Neural cell (in vitro differentiated cells): ENCODE results near the gene ATXN10.

Source experiments
- EP300 ChIP-seq: fragments of 450-650 bp; conservative IDR thresholded peaks from 2 replicates; pipeline ENCODE4 v1.6.1; 2014; ENCODE audit warnings: antibody characterized with exemption, mild to moderate bottlenecking, moderate library complexity; ENCODE audit not compliant: poor library complexity, severe bottlenecking
- POLR2AphosphoS5 ChIP-seq: IDR thresholded peaks from 2 replicates; pipeline ENCODE4 v1.6.1; 2012
- REST ChIP-seq: IDR thresholded peaks from 2 replicates; pipeline ENCODE4 v1.6.1; 2012; ENCODE audit warnings: borderline replicate concordance
- TF ChIP-seq, protein P1 (sequence below): fragments of 450-650 bp; IDR thresholded peaks from 2 replicates; pipeline ENCODE4 v1.5.1; 2014; ENCODE audit warnings: antibody characterized with exemption, mild to moderate bottlenecking, moderate library complexity; ENCODE audit not compliant: poor library complexity, severe bottlenecking

DNA sequence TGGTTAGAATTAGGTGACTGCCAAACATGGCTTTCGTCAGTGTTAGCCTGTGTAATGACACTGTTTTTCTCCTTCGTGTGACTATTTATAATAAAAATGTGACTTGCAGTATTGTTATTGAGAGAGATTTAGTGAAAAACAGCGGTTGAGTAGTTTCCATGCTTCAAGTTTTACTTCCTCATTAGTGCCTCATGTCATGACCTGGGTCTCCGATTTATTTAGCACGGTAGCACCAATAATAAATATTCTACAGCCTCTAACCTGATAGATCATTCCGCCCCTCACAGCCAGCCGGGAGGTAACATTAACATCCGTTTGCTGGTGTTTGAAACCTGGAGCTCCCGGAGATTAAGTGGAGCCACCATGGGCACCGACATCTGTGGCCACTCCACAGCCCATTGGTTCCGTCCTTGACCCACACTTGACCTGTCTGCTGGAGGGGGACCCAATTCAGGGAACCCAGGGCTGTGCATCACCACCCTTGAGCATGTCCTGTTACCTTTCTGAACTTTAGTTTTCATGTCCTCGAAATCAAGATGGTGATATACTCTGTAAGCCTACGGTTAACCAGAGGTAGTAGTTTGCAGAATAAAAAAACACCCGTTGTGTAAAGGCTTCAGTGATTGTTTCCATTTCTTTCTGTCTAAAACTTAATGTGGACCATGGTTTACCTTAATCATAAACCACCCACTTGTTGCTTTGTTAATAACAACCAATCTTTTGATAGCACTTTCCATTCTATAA, 104.1 kb downstream of the ATXN10 start:
- TF ChIP-seq, protein P1, sequence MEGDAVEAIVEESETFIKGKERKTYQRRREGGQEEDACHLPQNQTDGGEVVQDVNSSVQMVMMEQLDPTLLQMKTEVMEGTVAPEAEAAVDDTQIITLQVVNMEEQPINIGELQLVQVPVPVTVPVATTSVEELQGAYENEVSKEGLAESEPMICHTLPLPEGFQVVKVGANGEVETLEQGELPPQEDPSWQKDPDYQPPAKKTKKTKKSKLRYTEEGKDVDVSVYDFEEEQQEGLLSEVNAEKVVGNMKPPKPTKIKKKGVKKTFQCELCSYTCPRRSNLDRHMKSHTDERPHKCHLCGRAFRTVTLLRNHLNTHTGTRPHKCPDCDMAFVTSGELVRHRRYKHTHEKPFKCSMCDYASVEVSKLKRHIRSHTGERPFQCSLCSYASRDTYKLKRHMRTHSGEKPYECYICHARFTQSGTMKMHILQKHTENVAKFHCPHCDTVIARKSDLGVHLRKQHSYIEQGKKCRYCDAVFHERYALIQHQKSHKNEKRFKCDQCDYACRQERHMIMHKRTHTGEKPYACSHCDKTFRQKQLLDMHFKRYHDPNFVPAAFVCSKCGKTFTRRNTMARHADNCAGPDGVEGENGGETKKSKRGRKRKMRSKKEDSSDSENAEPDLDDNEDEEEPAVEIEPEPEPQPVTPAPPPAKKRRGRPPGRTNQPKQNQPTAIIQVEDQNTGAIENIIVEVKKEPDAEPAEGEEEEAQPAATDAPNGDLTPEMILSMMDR = no peak
- TF ChIP-seq POLR2AphosphoS5 (no peak), REST (no peak), EP300 (no peak)
